Fibroblast of the aortic adventitia (primary cell): Measurements from ENCODE around the gene KLHL29. TPM values are rescaled to one million over a fixed set of nuclear protein-coding genes. Genes with fewer than 3 reads are reported as not detected.
A peak's percentile ranks its signal among the peaks of the same experiment; 100 is the strongest.

Source experiments
- DNase-seq: peaks from one replicate; pipeline ENCODE4 v3.0.0-alpha.2; 2010; ENCODE audit warnings: low read depth
- H3K4me3 ChIP-seq: 2 replicates; pipeline ENCODE4 v1.5.1; 2011; ENCODE audit warnings: low read depth, mild to moderate bottlenecking, control low read depth, low read length, moderate library complexity
- total RNA-seq: library from RNA; depleted of rRNA; stranded (reverse); fragments of >200 nt; gene quantifications from 2 replicates; pipeline ENCODE4 v1.2.3, GENCODE V29; 2012; ENCODE audit warnings: low replicate concordance
- TF ChIP-seq, protein P1 (sequence below): IDR thresholded peaks from 2 replicates; pipeline ENCODE4 v1.5.1; 2011; ENCODE audit warnings: mild to moderate bottlenecking, low read length, control low read depth, inconsistent platforms; ENCODE audit not compliant: insufficient read depth

KLHL29 gene
- total RNA-seq, 1 donor = 4.7 TPM

- DNase-seq = no peak
- TF ChIP-seq, protein P1, sequence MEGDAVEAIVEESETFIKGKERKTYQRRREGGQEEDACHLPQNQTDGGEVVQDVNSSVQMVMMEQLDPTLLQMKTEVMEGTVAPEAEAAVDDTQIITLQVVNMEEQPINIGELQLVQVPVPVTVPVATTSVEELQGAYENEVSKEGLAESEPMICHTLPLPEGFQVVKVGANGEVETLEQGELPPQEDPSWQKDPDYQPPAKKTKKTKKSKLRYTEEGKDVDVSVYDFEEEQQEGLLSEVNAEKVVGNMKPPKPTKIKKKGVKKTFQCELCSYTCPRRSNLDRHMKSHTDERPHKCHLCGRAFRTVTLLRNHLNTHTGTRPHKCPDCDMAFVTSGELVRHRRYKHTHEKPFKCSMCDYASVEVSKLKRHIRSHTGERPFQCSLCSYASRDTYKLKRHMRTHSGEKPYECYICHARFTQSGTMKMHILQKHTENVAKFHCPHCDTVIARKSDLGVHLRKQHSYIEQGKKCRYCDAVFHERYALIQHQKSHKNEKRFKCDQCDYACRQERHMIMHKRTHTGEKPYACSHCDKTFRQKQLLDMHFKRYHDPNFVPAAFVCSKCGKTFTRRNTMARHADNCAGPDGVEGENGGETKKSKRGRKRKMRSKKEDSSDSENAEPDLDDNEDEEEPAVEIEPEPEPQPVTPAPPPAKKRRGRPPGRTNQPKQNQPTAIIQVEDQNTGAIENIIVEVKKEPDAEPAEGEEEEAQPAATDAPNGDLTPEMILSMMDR = no peak
- no peak overlapping the region for H3K4me3 ChIP-seq
Measured at GRCh38 chr2:23423873-23424680, 39.1 kb downstream of the KLHL29 start.

DNA sequence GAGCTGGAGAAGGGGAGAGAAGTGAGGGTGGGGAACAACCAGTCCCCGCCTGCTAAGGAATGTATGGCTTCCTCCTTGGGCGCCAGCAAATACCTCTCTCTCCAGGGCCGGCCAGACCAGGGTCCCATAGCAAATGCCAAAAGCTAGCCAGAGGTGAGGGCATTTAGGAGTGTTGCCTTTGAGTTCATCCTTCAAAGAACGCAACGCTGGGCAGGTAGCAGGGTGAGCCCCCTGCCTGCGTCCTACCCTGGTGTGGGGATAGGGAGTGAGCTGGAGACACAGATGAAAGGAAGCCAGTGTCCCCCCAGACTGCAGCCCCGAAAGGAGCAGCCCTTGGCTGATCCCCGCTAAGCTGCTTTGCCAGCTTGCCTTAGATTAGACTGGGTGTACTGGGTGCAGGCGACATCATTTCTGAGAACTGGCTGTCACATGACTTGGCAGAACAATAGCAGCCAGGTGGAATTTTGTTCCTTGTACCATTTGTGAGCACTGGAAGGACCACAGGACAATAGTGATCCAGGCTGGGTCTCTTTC is 40.4 kb downstream of the KLHL29 start:
- TF ChIP-seq, protein P1 = no peak
- H3K4me3 ChIP-seq = no peak overlapping the region
- no peak for DNase-seq

DNA sequence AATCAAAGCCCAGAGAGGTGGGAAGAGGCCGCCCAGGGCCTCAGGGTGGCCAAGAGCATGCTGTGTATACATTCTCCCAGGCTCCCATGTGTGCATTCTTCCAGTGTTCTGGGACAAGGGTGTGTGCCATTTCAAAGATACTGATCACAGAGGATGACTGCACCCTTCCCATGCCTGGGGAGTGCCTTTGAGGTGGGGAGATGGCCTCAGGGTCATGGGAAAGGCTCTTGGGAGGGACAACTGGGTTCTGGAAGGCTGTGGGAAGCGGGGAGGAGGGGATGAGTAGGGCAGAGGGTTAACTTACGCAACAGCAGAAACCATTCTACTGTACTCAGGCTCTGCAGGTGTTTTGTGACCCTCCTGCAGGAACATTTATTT is 40.9 kb downstream of the KLHL29 start:
- TF ChIP-seq, protein P1 = no peak
- DNase-seq = no peak
- H3K4me3 ChIP-seq = no peak overlapping the region

GRCh38 chr2:23426263-23426905 is 41.4 kb downstream of the KLHL29 start:
- H3K4me3 ChIP-seq = no peak overlapping the region
- TF ChIP-seq, protein P1 = no peak
- peak; percentile 84 for DNase-seq

GRCh38 chr2:23427350-23427749 is 42.4 kb downstream of the KLHL29 start:
- TF ChIP-seq, protein P1 = no peak

DNA sequence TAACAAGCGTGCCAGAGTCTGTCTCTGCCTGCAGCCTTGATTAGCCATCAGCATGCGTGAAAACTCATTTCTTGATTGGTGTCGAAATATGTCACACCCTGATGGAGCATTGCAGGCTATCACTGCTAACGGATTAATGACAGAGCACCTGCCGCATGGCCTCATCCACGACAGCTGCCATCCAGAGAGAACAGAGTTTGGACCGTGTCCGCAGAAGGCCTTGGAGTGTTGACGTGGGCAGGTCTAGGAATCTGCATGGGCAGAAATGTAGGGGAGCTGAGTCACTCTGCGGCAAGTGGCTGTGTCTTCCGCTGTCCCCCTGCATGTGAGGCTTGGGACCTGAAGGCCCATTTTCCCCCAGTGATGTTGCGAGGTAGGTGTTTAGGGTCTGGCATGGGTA is 43.0 kb downstream of the KLHL29 start:
- TF ChIP-seq, protein P1 = no peak
- DNase-seq = no peak
- H3K4me3 ChIP-seq = no peak overlapping the region

More at GRCh38 chr2:23427350-23427749, 42.4 kb downstream of the KLHL29 start:
- H3K4me3 ChIP-seq = no peak overlapping the region
- DNase-seq = no peak
